Measurements from ENCODE around the gene SLC26A8. TPM values are rescaled to one million over a fixed set of nuclear protein-coding genes. Genes with fewer than 3 reads are reported as not detected.

The SLC26A8 gene
- total RNA-seq, 1 experiment from 2014 or later = not detected

DNA sequence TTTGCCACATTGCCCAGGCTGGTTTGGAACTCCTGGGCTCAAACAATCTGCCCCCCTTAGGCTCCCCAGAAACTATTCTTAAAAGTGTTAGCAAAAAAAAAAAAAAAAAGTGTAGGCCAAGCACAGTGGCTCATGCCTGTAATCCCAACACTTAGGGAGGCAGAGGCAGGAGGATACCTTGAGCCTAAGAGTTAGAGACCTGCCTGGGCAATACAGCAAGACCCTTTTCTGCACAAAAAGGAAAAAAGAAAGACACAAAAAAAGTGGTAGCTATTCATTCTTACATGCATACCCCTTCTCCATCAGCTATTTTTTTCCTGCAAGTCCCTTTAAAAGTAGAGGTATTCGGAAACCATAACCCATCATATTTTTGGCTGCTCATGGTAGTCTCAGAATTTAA, 100.3 kb downstream of the SLC26A8 start:
- Histone ChIP-seq H3K4me3 (ENCODE audit: low read depth in 2 of 2, low read length in 2 of 2) (no peak overlapping the region), H3K9me3 (ENCODE audit: control insufficient read depth, insufficient read depth, low read depth, low read length) (no peaks in the 10 kb centered on the region), H3K27me3 (ENCODE audit: control insufficient read depth, insufficient read depth, low read length) (no peaks in the 10 kb centered on the region), H3K36me3 (ENCODE audit: control insufficient read depth, insufficient read depth, low read length) (peaks cover 3% of the 10 kb centered on the region), H3K4me1 (ENCODE audit: control insufficient read depth, insufficient read depth, low read length) (peaks cover 10% of the 10 kb centered on the region), H3K27ac (ENCODE audit: low read length) (no peak overlapping the region)
- TF ChIP-seq SIN3A (IDR thresholded peaks at IDR 0.05; ENCODE audit: borderline replicate concordance, insufficient read depth, low read depth, low read length) (no peak), CTCF (IDR thresholded peaks at IDR 0.05) (no peak), TCF7L2 (IDR thresholded peaks at IDR 0.05; ENCODE audit: low read depth, low read length) (no peak), POLR2AphosphoS5 (IDR thresholded peaks at IDR 0.05; ENCODE audit: low read depth, low read length) (no peak)
- TF ChIP-seq, protein P1, sequence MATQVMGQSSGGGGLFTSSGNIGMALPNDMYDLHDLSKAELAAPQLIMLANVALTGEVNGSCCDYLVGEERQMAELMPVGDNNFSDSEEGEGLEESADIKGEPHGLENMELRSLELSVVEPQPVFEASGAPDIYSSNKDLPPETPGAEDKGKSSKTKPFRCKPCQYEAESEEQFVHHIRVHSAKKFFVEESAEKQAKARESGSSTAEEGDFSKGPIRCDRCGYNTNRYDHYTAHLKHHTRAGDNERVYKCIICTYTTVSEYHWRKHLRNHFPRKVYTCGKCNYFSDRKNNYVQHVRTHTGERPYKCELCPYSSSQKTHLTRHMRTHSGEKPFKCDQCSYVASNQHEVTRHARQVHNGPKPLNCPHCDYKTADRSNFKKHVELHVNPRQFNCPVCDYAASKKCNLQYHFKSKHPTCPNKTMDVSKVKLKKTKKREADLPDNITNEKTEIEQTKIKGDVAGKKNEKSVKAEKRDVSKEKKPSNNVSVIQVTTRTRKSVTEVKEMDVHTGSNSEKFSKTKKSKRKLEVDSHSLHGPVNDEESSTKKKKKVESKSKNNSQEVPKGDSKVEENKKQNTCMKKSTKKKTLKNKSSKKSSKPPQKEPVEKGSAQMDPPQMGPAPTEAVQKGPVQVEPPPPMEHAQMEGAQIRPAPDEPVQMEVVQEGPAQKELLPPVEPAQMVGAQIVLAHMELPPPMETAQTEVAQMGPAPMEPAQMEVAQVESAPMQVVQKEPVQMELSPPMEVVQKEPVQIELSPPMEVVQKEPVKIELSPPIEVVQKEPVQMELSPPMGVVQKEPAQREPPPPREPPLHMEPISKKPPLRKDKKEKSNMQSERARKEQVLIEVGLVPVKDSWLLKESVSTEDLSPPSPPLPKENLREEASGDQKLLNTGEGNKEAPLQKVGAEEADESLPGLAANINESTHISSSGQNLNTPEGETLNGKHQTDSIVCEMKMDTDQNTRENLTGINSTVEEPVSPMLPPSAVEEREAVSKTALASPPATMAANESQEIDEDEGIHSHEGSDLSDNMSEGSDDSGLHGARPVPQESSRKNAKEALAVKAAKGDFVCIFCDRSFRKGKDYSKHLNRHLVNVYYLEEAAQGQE (IDR thresholded peaks at IDR 0.05; ENCODE audit: insufficient read depth in 1 of 2, low read depth in 2 of 2, low read length in 1 of 2) = no peak
- intact Hi-C loops (cut with micrococcal nuclease; ENCODE audit: unreplicated experiment) = no loop called here
- in situ Hi-C loops (cut with HindIII; ENCODE audit: low pct_unique_long_range_greater_than_20kb, low sequenced_read_pairs) = no loop called here
- ChIA-PET CTCF (interaction anchor here (0.7 kb wide), 2 partner anchors 133 to 213 kb away, joined by 5 to 6 read pairs; no protein-coding TSS in a partner anchor), POLR2A (no interaction called here)
- ATAC-seq (no peak), DNase-seq (ENCODE audit: low read depth, low spot score) (no peak)
- BruUV-seq (replicated peaks) = no TSS peak

DNA sequence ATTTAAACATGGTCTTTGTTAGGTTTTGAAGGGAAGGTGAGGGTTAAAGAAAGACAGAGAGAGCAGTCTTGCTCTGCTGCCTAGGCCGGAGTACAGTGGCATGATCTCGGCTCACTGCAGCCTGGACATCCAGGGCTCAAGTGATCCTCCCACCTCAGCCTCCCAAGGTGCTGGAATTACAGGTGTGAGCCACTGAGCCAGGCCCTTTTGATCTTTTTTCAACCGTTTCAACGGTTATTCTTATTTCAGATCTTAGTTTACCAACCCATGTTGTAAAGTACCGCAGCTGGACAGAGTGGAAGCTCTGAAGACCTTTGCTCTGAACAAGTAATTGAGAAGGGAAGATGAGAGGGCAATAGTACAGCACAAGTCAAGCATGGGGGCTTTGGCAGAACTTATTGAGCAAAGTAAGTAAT, 102.3 kb downstream of the SLC26A8 start:
- in situ Hi-C loops (cut with HindIII; ENCODE audit: low pct_unique_long_range_greater_than_20kb, low sequenced_read_pairs) = no loop called here
- DNase-seq (ENCODE audit: low read depth, low spot score) (no peak), ATAC-seq (no peak)
- intact Hi-C loops (cut with micrococcal nuclease; ENCODE audit: unreplicated experiment) = no loop called here
- H3K36me3 ChIP-seq (ENCODE audit: control insufficient read depth, insufficient read depth, low read length) = peaks cover 5% of the 10 kb centered on the region
- H3K27ac ChIP-seq (ENCODE audit: low read length) = peak overlapping the region; percentile 97
- CTCF ChIA-PET = no interaction called here
- H3K9me3 ChIP-seq (ENCODE audit: control insufficient read depth, insufficient read depth, low read depth, low read length) = no peaks in the 10 kb centered on the region
- TF ChIP-seq SIN3A (IDR thresholded peaks at IDR 0.05; ENCODE audit: borderline replicate concordance, insufficient read depth, low read depth, low read length) (no peak), TCF7L2 (IDR thresholded peaks at IDR 0.05; ENCODE audit: low read depth, low read length) (no peak)
- peak overlapping the region; percentile 84 to 87 for H3K4me3 ChIP-seq (ENCODE audit: low read depth in 2 of 2, low read length in 2 of 2)
- POLR2A ChIA-PET = interaction anchor here (0.6 kb wide), 1 partner anchor 82 kb away, joined by 4 read pairs; no protein-coding TSS in a partner anchor
- BruUV-seq (replicated peaks) = no TSS peak
- H3K4me1 ChIP-seq (ENCODE audit: control insufficient read depth, insufficient read depth, low read length) = peaks cover 27% of the 10 kb centered on the region
- H3K27me3 ChIP-seq (ENCODE audit: control insufficient read depth, insufficient read depth, low read length) = no peaks in the 10 kb centered on the region

Data from Panc1 (cell line).